CD4-positive, alpha-beta memory T cell (primary cell): ENCODE results near the gene TMEM41A. TPM values are rescaled to one million over a fixed set of nuclear protein-coding genes. Genes with fewer than 3 reads are reported as not detected.

Experiments used
- CTCF ChIA-PET: fragments of 350-600 bp; sonication (Branson Sonifier 250); formaldehyde crosslinking; loops from one replicate; lab custom pipeline; 2021; ENCODE audit warnings: inconsistent platforms; ENCODE audit not compliant: partially characterized antibody; lab: Charles Lee
- POLR2A ChIA-PET: fragments of 350-600 bp; sonication (Branson Sonifier 250); formaldehyde crosslinking; loops from one replicate; lab custom pipeline; 2021; ENCODE audit not compliant: partially characterized antibody; lab: Charles Lee
- DNase-seq, 5 donors: peaks; one replicate each; pipeline versions ENCODE4 v3.0.0 to v3.0.0-alpha.2; 2020 to 2022; ENCODE audit warnings: mixed read lengths in 1 of 5
- H3K27ac ChIP-seq: one replicate; pipeline ENCODE4 v1.7.0; 2013; ENCODE audit warnings: low read depth, low read length
- H3K27me3 ChIP-seq: 2 replicates; pipeline ENCODE4 v1.7.0; 2013; ENCODE audit warnings: mild to moderate bottlenecking, low read length, moderate library complexity; ENCODE audit not compliant: insufficient read depth
- H3K36me3 ChIP-seq: 2 replicates; pipeline ENCODE4 v1.7.0; 2013; ENCODE audit warnings: mild to moderate bottlenecking, low read length, moderate library complexity; ENCODE audit not compliant: insufficient read depth
- H3K4me1 ChIP-seq: 2 replicates; pipeline ENCODE4 v1.7.0; 2013; ENCODE audit warnings: mild to moderate bottlenecking, low read length, moderate library complexity; ENCODE audit not compliant: insufficient read depth
- H3K4me3 ChIP-seq, 2 donors: one replicate each; pipeline ENCODE4 v1.7.0; 2013; ENCODE audit warnings: low read length in 2 of 2, mild to moderate bottlenecking in 1 of 2
- H3K9me3 ChIP-seq, 2 donors: one replicate each; pipeline ENCODE4 v1.7.0; 2013; ENCODE audit warnings: low read length in 2 of 2, control low read depth in 1 of 2; ENCODE audit not compliant: control insufficient read depth in 1 of 2
- H3K27ac Mint-ChIP-seq, 7 donors: one replicate each; pipeline ENCODE4 v1.8.0; 2020 to 2021; ENCODE audit warnings: mixed read lengths in 7 of 7, mild to moderate bottlenecking in 6 of 7, inconsistent platforms in 3 of 7, moderate library complexity in 3 of 7
- H3K27me3 Mint-ChIP-seq, 2 donors: one replicate each; pipeline ENCODE4 v1.8.0; 2020 to 2021; ENCODE audit warnings: mixed read lengths in 2 of 2
- H3K36me3 Mint-ChIP-seq, 2 donors: one replicate each; pipeline ENCODE4 v1.8.0; 2020 to 2021; ENCODE audit warnings: mixed read lengths in 2 of 2, inconsistent platforms in 1 of 2, mild to moderate bottlenecking in 1 of 2
- H3K4me1 Mint-ChIP-seq, 4 donors: one replicate each; pipeline ENCODE4 v1.8.0; 2020 to 2021; ENCODE audit warnings: mixed read lengths in 4 of 4, mild to moderate bottlenecking in 1 of 4
- H3K4me3 Mint-ChIP-seq, 8 donors: one replicate each; pipeline ENCODE4 v1.8.0; 2020 to 2021; ENCODE audit warnings: mixed read lengths in 8 of 8, mild to moderate bottlenecking in 7 of 8, moderate library complexity in 6 of 8, inconsistent platforms in 3 of 8
- H3K9me3 Mint-ChIP-seq, 8 donors: one replicate each; pipeline ENCODE4 v1.8.0; 2020 to 2021; ENCODE audit warnings: mixed read lengths in 8 of 8, mild to moderate bottlenecking in 5 of 8, inconsistent platforms in 3 of 8, moderate library complexity in 1 of 8
- intact Hi-C: fragments of 100-400 bp; cut with micrococcal nuclease; formaldehyde crosslinking; loops from one replicate; pipeline ENCODE4 v1.15.1; 2023
- polyA plus RNA-seq, 2 donors: library from polyadenylated mRNA; unstranded; fragments of 300-500 nt; fragmentation: Illumina TruSeq; gene quantifications; one replicate each; pipeline ENCODE4 v1.2.3, GENCODE V29; 2021
- total RNA-seq, 2 experiments: library from RNA; stranded (reverse); gene quantifications; one replicate each; pipeline ENCODE4 v1.2.3, GENCODE V29; 2021

The TMEM41A gene
- total and polyA plus RNA-seq, 4 experiments from 2014 or later, result 22.2 to 28.0 (median 25.0) TPM

DNA sequence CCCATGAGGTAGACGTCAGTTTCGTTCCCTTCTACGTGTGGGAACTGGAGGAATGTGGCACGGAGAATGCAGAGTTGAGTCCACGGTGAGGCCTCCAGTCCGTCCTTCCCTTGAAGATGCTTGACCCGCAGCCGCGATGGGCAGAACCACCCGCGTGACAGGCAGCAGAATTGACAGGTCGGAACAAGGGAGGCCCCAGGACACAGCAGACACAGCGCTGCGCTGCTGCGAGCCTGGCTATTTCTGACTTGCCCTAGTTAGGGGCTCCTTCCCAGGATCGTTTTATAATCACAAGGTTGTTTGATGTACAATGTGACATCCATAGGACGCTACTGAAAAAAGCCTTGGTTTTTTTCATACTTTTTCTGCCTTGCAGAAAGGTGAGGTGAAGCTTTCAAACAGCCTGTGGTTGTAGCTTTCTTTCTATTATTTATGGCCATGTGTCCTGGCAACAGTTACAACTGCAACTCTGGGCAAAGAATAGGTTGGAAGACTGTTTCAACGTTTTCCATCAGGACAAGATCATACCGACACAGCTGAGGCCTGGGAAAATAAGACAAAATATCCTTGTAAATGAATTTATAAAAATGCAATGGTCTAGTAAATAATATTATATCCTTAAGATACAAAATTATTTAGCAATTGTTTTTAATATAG lies 9.6 kb upstream of the TMEM41A start:
- ChIA-PET POLR2A (no interaction called here), CTCF (no interaction called here)
- no peak overlapping the region for H3K27ac Mint-ChIP-seq
- no peak overlapping the region for H3K4me3 ChIP-seq
- no peaks in the 10 kb centered on the region for H3K9me3 ChIP-seq
- intact Hi-C loops, result loop anchor here (10.0 kb wide), 1 partner anchor 426 kb away; the partner anchor contains the start of gene TRA2B
- DNase-seq, result no peak
- no peaks in the 10 kb centered on the region for H3K4me1 Mint-ChIP-seq
- H3K4me3 Mint-ChIP-seq, result no peak overlapping the region
- H3K9me3 Mint-ChIP-seq, result no peaks in the 10 kb centered on the region
- H3K36me3 ChIP-seq, result no peaks in the 10 kb centered on the region
- no peaks in the 10 kb centered on the region for H3K4me1 ChIP-seq
- H3K36me3 Mint-ChIP-seq, result no peaks in the 10 kb centered on the region
- peaks cover 4 to 6% of the 10 kb centered on the region in 2 donors for H3K27me3 Mint-ChIP-seq
- H3K27me3 ChIP-seq, result no peaks in the 10 kb centered on the region
- no peak overlapping the region for H3K27ac ChIP-seq

DNA sequence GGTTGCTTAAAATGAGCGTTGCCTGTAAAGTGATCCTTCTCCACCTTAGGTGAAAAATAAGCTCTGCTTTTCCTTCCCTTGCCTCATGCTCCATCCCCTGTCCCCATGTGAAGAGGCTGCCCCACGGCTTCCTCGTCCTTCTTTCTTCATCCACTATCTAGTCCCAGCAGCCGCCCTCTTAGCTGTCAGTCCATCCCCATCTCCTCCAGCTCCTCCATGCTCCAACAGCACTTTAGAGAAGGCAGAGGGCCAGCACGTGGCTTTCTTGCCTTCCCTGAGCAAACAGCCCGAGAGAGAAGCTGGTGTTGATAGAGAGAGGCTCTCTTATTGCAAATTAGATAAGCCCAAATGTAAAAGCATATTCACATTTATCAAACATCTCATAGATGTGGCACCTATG lies 9.0 kb upstream of the TMEM41A start:
- H3K27me3 ChIP-seq, result no peaks in the 10 kb centered on the region
- H3K27ac Mint-ChIP-seq, result no peak overlapping the region
- no peaks in the 10 kb centered on the region for H3K36me3 Mint-ChIP-seq

DNA sequence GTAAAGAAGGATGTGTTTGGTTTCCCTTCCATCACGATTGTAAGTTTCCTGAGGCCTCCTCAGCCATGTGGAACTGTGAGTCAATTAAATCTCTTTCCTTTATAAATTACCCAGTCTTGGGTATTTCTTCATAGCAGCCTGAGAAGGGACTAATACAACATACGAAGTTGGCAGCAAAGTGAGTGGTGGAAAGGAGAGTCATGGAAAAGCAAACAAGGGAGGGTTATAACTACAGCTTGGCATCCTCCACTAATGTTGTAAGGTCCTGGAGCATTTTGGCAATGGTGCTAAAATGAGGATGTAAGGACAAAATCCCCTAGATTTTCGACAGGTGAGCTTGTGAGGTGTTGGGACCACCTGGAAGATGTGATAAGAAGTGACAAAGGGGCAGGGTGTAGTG lies 5.8 kb upstream of the TMEM41A start:
- no peaks in the 10 kb centered on the region for H3K4me1 ChIP-seq
- Mint-ChIP-seq H3K4me3 (no peak overlapping the region), H3K9me3 (no peaks in the 10 kb centered on the region), H3K4me1 (peaks cover 0 to 3% (median under 1%) of the 10 kb centered on the region in 4 donors), H3K36me3 (no peaks in the 10 kb centered on the region), H3K27me3 (peaks cover 3 to 4% of the 10 kb centered on the region in 2 donors), H3K27ac (no peak overlapping the region)
- no peaks in the 10 kb centered on the region for H3K9me3 ChIP-seq
- POLR2A ChIA-PET, result no interaction called here
- no peaks in the 10 kb centered on the region for H3K36me3 ChIP-seq
- H3K4me3 ChIP-seq, result no peak overlapping the region
- intact Hi-C loops, result loop anchor here (10.0 kb wide), 1 partner anchor 430 kb away; the partner anchor contains the start of gene TRA2B
- H3K27me3 ChIP-seq, result no peaks in the 10 kb centered on the region
- DNase-seq, result no peak
- no peak overlapping the region for H3K27ac ChIP-seq
- CTCF ChIA-PET, result no interaction called here

More for the DNA sequence above, 9.0 kb upstream of the TMEM41A start:
- intact Hi-C loops, result loop anchor here (10.0 kb wide), 1 partner anchor 427 kb away; the partner anchor contains the start of gene TRA2B
- ChIA-PET CTCF (no interaction called here), POLR2A (no interaction called here)
- H3K36me3 ChIP-seq, result no peaks in the 10 kb centered on the region
- H3K4me3 ChIP-seq, result no peak overlapping the region
- H3K27me3 Mint-ChIP-seq, result peaks cover 4% of the 10 kb centered on the region in 2 donors
- H3K9me3 Mint-ChIP-seq, result no peaks in the 10 kb centered on the region
- H3K9me3 ChIP-seq, result no peaks in the 10 kb centered on the region
- H3K4me1 Mint-ChIP-seq, result no peaks in the 10 kb centered on the region
- no peak for DNase-seq
- no peak overlapping the region for H3K4me3 Mint-ChIP-seq
- H3K4me1 ChIP-seq, result no peaks in the 10 kb centered on the region
- no peak overlapping the region for H3K27ac ChIP-seq

GRCh38 chr3:185503521-185503920 lies 4.7 kb upstream of the TMEM41A start:
- H3K27ac Mint-ChIP-seq, result no peak overlapping the region
- CTCF ChIA-PET, result no interaction called here

DNA sequence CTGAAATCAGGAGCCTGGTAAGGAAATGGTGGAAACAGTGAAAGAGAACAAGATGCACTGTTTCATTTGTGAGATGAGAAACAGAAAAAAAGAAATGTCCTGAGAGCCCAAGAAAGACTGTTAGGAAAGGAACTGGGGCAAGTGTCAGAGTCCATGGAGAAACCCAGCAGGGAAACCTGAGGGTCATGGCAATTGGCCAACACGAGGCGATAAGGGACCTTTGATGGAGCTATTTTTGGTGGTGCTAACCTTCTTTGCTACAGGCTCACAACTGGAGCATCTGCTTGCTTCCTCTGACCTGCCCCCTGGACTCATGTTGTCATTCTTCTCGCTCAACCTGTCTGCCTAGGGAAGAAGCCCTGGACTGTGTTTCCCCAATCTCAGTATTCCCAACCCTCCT lies 4.2 kb upstream of the TMEM41A start:
- H3K27ac Mint-ChIP-seq, result no peak overlapping the region

More at GRCh38 chr3:185503521-185503920, 4.7 kb upstream of the TMEM41A start:
- Histone ChIP-seq H3K9me3 (no peaks in the 10 kb centered on the region), H3K27me3 (no peaks in the 10 kb centered on the region), H3K4me3 (no peak overlapping the region), H3K27ac (no peak overlapping the region), H3K4me1 (peaks cover 5% of the 10 kb centered on the region), H3K36me3 (no peaks in the 10 kb centered on the region)
- peaks cover 3 to 4% of the 10 kb centered on the region in 2 donors for H3K27me3 Mint-ChIP-seq
- no peaks in the 10 kb centered on the region for H3K9me3 Mint-ChIP-seq
- peaks cover 0 to 5% of the 10 kb centered on the region in 2 donors for H3K36me3 Mint-ChIP-seq
- H3K4me1 Mint-ChIP-seq, result peaks cover 0 to 12% (median 4%) of the 10 kb centered on the region in 4 donors
- no peak for DNase-seq
- no peak overlapping the region for H3K4me3 Mint-ChIP-seq
- intact Hi-C loops, result loop anchor here (10.0 kb wide), 1 partner anchor 431 kb away; the partner anchor contains the start of gene TRA2B
- POLR2A ChIA-PET, result no interaction called here

DNA sequence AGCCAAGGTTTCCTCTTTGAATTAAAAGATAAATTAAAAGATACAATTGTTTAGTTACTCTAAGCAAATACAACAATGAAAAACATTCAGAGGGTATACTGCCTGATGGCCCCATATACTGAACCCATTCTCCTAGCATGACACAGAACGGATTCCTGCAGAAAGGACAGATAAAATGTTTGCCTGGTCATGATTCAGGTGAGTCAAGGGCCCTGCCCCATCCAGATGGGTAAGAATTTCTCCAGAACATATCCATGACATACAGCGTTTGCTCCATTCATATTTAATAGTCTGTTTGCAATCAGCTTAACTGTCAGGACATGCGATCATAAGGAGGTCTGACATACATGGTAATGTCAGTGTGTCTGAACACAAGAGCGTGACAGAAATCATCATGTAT lies 8.6 kb downstream of the TMEM41A start:
- H3K27me3 ChIP-seq, result no peaks in the 10 kb centered on the region
- no peak overlapping the region for H3K4me3 ChIP-seq
- intact Hi-C loops, result no loop called here
- Mint-ChIP-seq H3K27me3 (no peaks in the 10 kb centered on the region), H3K36me3 (peaks cover 50 to 71% of the 10 kb centered on the region in 2 donors), H3K4me3 (no peak overlapping the region), H3K27ac (no peak overlapping the region), H3K4me1 (peaks cover 3 to 12% (median 5%) of the 10 kb centered on the region in 4 donors), H3K9me3 (peaks cover 0 to 2% (median 0%) of the 10 kb centered on the region in 8 donors)
- ChIA-PET CTCF (interaction anchor here (0.7 to 1.1 kb wide), 2 partner anchors 96 to 384 kb away, joined by 3 read pairs; partner anchors contain the start of gene SENP2), POLR2A (no interaction called here)
- no peak overlapping the region for H3K27ac ChIP-seq
- no peaks in the 10 kb centered on the region for H3K9me3 ChIP-seq
- DNase-seq, result no peak
- no peaks in the 10 kb centered on the region for H3K4me1 ChIP-seq
- H3K36me3 ChIP-seq, result peaks cover 33% of the 10 kb centered on the region

More for the DNA sequence above, 4.2 kb upstream of the TMEM41A start:
- Histone ChIP-seq H3K27ac (no peak overlapping the region), H3K36me3 (no peaks in the 10 kb centered on the region), H3K9me3 (no peaks in the 10 kb centered on the region), H3K4me1 (peaks cover 5% of the 10 kb centered on the region), H3K4me3 (no peak overlapping the region), H3K27me3 (no peaks in the 10 kb centered on the region)
- Mint-ChIP-seq H3K4me3 (no peak overlapping the region), H3K9me3 (no peaks in the 10 kb centered on the region), H3K27me3 (peaks cover 2 to 3% of the 10 kb centered on the region in 2 donors), H3K4me1 (peaks cover 0 to 16% (median 5%) of the 10 kb centered on the region in 4 donors), H3K36me3 (peaks cover 0 to 8% of the 10 kb centered on the region in 2 donors)
- POLR2A ChIA-PET, result no interaction called here
- intact Hi-C loops, result loop anchor here (10.0 kb wide), 1 partner anchor 432 kb away; the partner anchor contains the start of gene TRA2B
- CTCF ChIA-PET, result no interaction called here
- DNase-seq, result no peak

- CTCF ChIA-PET, result no interaction called here
- Mint-ChIP-seq H3K36me3 (peaks cover 42 to 67% of the 10 kb centered on the region in 2 donors), H3K27me3 (no peaks in the 10 kb centered on the region), H3K27ac (no peak overlapping the region), H3K4me3 (no peak overlapping the region), H3K9me3 (peaks cover 0 to 2% (median 0%) of the 10 kb centered on the region in 8 donors), H3K4me1 (peaks cover 2 to 12% (median 3%) of the 10 kb centered on the region in 4 donors)
- Histone ChIP-seq H3K27me3 (no peaks in the 10 kb centered on the region), H3K27ac (no peak overlapping the region), H3K4me3 (no peak overlapping the region), H3K4me1 (no peaks in the 10 kb centered on the region), H3K9me3 (no peaks in the 10 kb centered on the region), H3K36me3 (peaks cover 27% of the 10 kb centered on the region)
- DNase-seq, result no peak
- POLR2A ChIA-PET, result interaction anchor here (0.8 kb wide), 1 partner anchor 9 kb away, joined by 3 read pairs; the partner anchor contains the start of gene TMEM41A
- intact Hi-C loops, result no loop called here
Observed at GRCh38 chr3:185489462-185489861, 9.4 kb downstream of the TMEM41A start.
